Kidney glomerular epithelial cell (primary cell): ENCODE results near the gene WWTR1.
A peak's percentile ranks its signal among the peaks of the same experiment; 100 is the strongest.

Experiments used
- DNase-seq: peaks from one replicate; lab custom pipeline; 2025; lab: John Stamatoyannopoulos, UW

Gene WWTR1

GRCh38 chr3:149593418-149594160, 64.2 kb downstream of the WWTR1 start:
- DNase-seq = no peak

- DNase-seq = no peak
These were observed 65.0 kb downstream of the WWTR1 start for GRCh38 chr3:149592758-149593240.

- no peak for DNase-seq
These were observed 67.0 kb downstream of the WWTR1 start for GRCh38 chr3:149590691-149591441.

- no peak for DNase-seq
These were observed 68.5 kb downstream of the WWTR1 start for GRCh38 chr3:149589332-149589731.

GRCh38 chr3:149588909-149589308, 68.9 kb downstream of the WWTR1 start:
- DNase-seq = no peak

GRCh38 chr3:149587383-149587782, 70.4 kb downstream of the WWTR1 start:
- no peak for DNase-seq

- peak; percentile 88 for DNase-seq
These were observed 71.0 kb downstream of the WWTR1 start for GRCh38 chr3:149586871-149587270.

- DNase-seq = no peak
These were observed 72.5 kb downstream of the WWTR1 start for GRCh38 chr3:149585401-149585726.

- DNase-seq = no peak
These were observed 73.7 kb downstream of the WWTR1 start for GRCh38 chr3:149583921-149584635.

GRCh38 chr3:149582395-149582794, 75.4 kb downstream of the WWTR1 start:
- no peak for DNase-seq

- DNase-seq = peak; percentile 77
These were observed 76.0 kb downstream of the WWTR1 start for GRCh38 chr3:149581681-149582370.

GRCh38 chr3:149581248-149581647, 76.6 kb downstream of the WWTR1 start:
- DNase-seq = peak; percentile 63

GRCh38 chr3:149579838-149580542, 77.8 kb downstream of the WWTR1 start:
- peak; percentile 57 for DNase-seq

- no peak for DNase-seq
These were observed 78.7 kb downstream of the WWTR1 start for GRCh38 chr3:149579161-149579560.

- DNase-seq = no peak
These were observed 80.0 kb downstream of the WWTR1 start for GRCh38 chr3:149577801-149578200.

- peak; percentile 91 for DNase-seq
These were observed 81.8 kb downstream of the WWTR1 start for GRCh38 chr3:149575961-149576564.

GRCh38 chr3:149575213-149575960, 82.4 kb downstream of the WWTR1 start:
- peak; percentile 65 for DNase-seq

- peak; percentile 59 for DNase-seq
These were observed 84.9 kb downstream of the WWTR1 start for GRCh38 chr3:149572796-149573414.

- DNase-seq = no peak
These were observed 86.4 kb downstream of the WWTR1 start for GRCh38 chr3:149571381-149571780.

- no peak for DNase-seq
These were observed 87.8 kb downstream of the WWTR1 start for GRCh38 chr3:149570016-149570415.
